ENCODE results near the gene GNG13. TPM values are rescaled to one million over a fixed set of nuclear protein-coding genes. Genes with fewer than 3 reads are reported as not detected.
"Not testable (repeated sequence)": the region's sequence is repeated elsewhere in the genome, so short reads cannot be mapped to it uniquely, and the experiment has no call there.

GNG13 gene
- total RNA-seq, 4 donors from 2014 or later, result not detected

GRCh38 chr16:841455-842060, 41.0 kb upstream of the GNG13 start:
- Histone ChIP-seq H3K27me3 (peaks cover 62% of the 10 kb centered on the region), H3K9me3 (peaks cover 0 to 15% (median 0%) of the 10 kb centered on the region in 3 donors), H3K4me1 (no peaks in the 10 kb centered on the region), H3K36me3 (no peaks in the 10 kb centered on the region), H3K27ac (no peak overlapping the region), H3K4me3 (no peak overlapping the region)
- WGBS, 2 donors (ENCODE audit: low coverage in 1 of 2), result 100% methylated on average over 1 of the region's 27 CpGs; no CpG with 5 or more reads in 1 of the 2 donors
- no peak for ATAC-seq
- TF ChIP-seq EP300 (IDR thresholded peaks at IDR 0.05) (no peak), POLR2AphosphoS5 (IDR thresholded peaks at IDR 0.05) (no peak), POLR2A (IDR thresholded peaks at IDR 0.05) (no peak), CTCF (IDR thresholded peaks at IDR 0.05) (no peak)

- Histone ChIP-seq H3K27me3 (peaks cover 66% of the 10 kb centered on the region), H3K36me3 (no peaks in the 10 kb centered on the region), H3K9me3 (peaks cover 0 to 22% (median 0%) of the 10 kb centered on the region in 3 donors), H3K4me3 (no peak overlapping the region), H3K27ac (no peak overlapping the region), H3K4me1 (no peaks in the 10 kb centered on the region)
- TF ChIP-seq POLR2A (IDR thresholded peaks at IDR 0.05) (no peak), EP300 (IDR thresholded peaks at IDR 0.05) (no peak), CTCF (IDR thresholded peaks at IDR 0.05) (no peak), POLR2AphosphoS5 (IDR thresholded peaks at IDR 0.05) (no peak)
- no CpG with 5 or more reads among the region's 34 CpGs for WGBS, 2 donors (ENCODE audit: low coverage in 1 of 2)
- ATAC-seq, result no peak
These were observed 40.3 kb upstream of the GNG13 start for GRCh38 chr16:840561-841454.

GRCh38 chr16:839643-840408, 39.3 kb upstream of the GNG13 start:
- no peak for ATAC-seq
- Histone ChIP-seq H3K36me3 (no peaks in the 10 kb centered on the region), H3K27me3 (peaks cover 68% of the 10 kb centered on the region), H3K9me3 (peaks cover 0 to 32% (median 0%) of the 10 kb centered on the region in 3 donors), H3K4me1 (no peaks in the 10 kb centered on the region), H3K4me3 (no peak overlapping the region), H3K27ac (no peak overlapping the region)
- TF ChIP-seq CTCF (IDR thresholded peaks at IDR 0.05) (no peak), EP300 (IDR thresholded peaks at IDR 0.05) (no peak), POLR2A (IDR thresholded peaks at IDR 0.05) (no peak), POLR2AphosphoS5 (IDR thresholded peaks at IDR 0.05) (no peak)
- WGBS, 2 donors (ENCODE audit: low coverage in 1 of 2), result 57% methylated on average over 12 of the region's 24 CpGs; no CpG with 5 or more reads in 1 of the 2 donors

GRCh38 chr16:838741-839140, 38.2 kb upstream of the GNG13 start:
- 86 to 100% methylated on average over 1 to 8 of the region's 14 CpGs for WGBS, 2 donors (ENCODE audit: low coverage in 1 of 2)
- no peak for ATAC-seq
- H3K36me3 ChIP-seq, result no peaks in the 10 kb centered on the region
- H3K27ac ChIP-seq, result no peak overlapping the region
- H3K27me3 ChIP-seq, result peaks cover 69% of the 10 kb centered on the region
- TF ChIP-seq POLR2AphosphoS5 (IDR thresholded peaks at IDR 0.05) (no peak), CTCF (IDR thresholded peaks at IDR 0.05) (no peak), EP300 (IDR thresholded peaks at IDR 0.05) (no peak), POLR2A (IDR thresholded peaks at IDR 0.05) (no peak)
- H3K4me1 ChIP-seq, result no peaks in the 10 kb centered on the region
- peaks cover 0 to 43% (median 0%) of the 10 kb centered on the region in 3 donors for H3K9me3 ChIP-seq
- H3K4me3 ChIP-seq, result no peak overlapping the region

- not testable (repeated sequence) for ATAC-seq, H3K36me3 ChIP-seq, H3K4me1 ChIP-seq, H3K4me3 ChIP-seq, H3K27ac ChIP-seq
- peaks cover 72% of the 10 kb centered on the region for H3K27me3 ChIP-seq
- H3K9me3 ChIP-seq, result peaks cover 0 to 51% (median 0%) of the 10 kb centered on the region in 3 donors
- 97% methylated on average over 3 of the region's 3 CpGs; no CpG with 5 or more reads in 1 of the 2 donors for WGBS, 2 donors (ENCODE audit: low coverage in 1 of 2)
These were observed 36.3 kb upstream of the GNG13 start for GRCh38 chr16:836822-837221.

Measured in gastroesophageal sphincter (tissue), 4 donors.